ENCODE data around the gene LTBP4. TPM values are rescaled to one million over a fixed set of nuclear protein-coding genes. Genes with fewer than 3 reads are reported as not detected.
A peak's percentile ranks its signal among the peaks of the same experiment; 100 is the strongest.

The LTBP4 gene
- total RNA-seq, 1 experiment from 2014 or later, result 4.7 TPM

- peak; percentile 85 for DNase-seq (ENCODE audit: low spot score)
Observed at GRCh38 chr19:40662925-40663694, 61.9 kb downstream of the LTBP4 start.

- DNase-seq (ENCODE audit: low spot score), result no peak
Observed at GRCh38 chr19:40663695-40664692, 62.8 kb downstream of the LTBP4 start.

GRCh38 chr19:40666803-40667438, 65.8 kb downstream of the LTBP4 start:
- no peak for DNase-seq (ENCODE audit: low spot score)

- DNase-seq (ENCODE audit: low spot score), result no peak
Observed at GRCh38 chr19:40667602-40668001, 66.4 kb downstream of the LTBP4 start.

GRCh38 chr19:40668991-40669614, 67.9 kb downstream of the LTBP4 start:
- no peak for DNase-seq (ENCODE audit: low spot score)

- DNase-seq (ENCODE audit: low spot score), result no peak
Observed at GRCh38 chr19:40671404-40671803, 70.2 kb downstream of the LTBP4 start.

- no peak for DNase-seq (ENCODE audit: low spot score)
Observed at GRCh38 chr19:40672038-40672437, 70.9 kb downstream of the LTBP4 start.

GRCh38 chr19:40672573-40673299, 71.6 kb downstream of the LTBP4 start:
- DNase-seq (ENCODE audit: low spot score), result no peak

GRCh38 chr19:40673397-40673796, 72.2 kb downstream of the LTBP4 start:
- DNase-seq (ENCODE audit: low spot score), result no peak

- no peak for DNase-seq (ENCODE audit: low spot score)
Observed at GRCh38 chr19:40674291-40674690, 73.1 kb downstream of the LTBP4 start.

- DNase-seq (ENCODE audit: low spot score), result no peak
Observed at GRCh38 chr19:40677156-40677555, 76.0 kb downstream of the LTBP4 start.

Other genes starting within 250 kb of the LTBP4 start
- gene HIPK4, start 211.2 kb upstream of the LTBP4 start, total RNA-seq (2014; rRNA removed; shearing (Covaris generic)), result not detected in 2 replicates
- gene PRX, start 188.0 kb upstream of the LTBP4 start, total RNA-seq (2014; rRNA removed; shearing (Covaris generic)), result 0.77 and 1.2 TPM in 2 replicates
- gene SERTAD1, start 175.4 kb upstream of the LTBP4 start, total RNA-seq (2014; rRNA removed; shearing (Covaris generic)), result 14.8 and 15.4 TPM in 2 replicates
- 21.3 and 21.4 TPM in 2 replicates for gene SERTAD3, start 157.0 kb upstream of the LTBP4 start, total RNA-seq (2014; rRNA removed; shearing (Covaris generic))
- 433 and 572 TPM in 2 replicates for gene BLVRB, start 135.6 kb upstream of the LTBP4 start, total RNA-seq (2014; rRNA removed; shearing (Covaris generic))
- gene SPTBN4, start 134.4 kb upstream of the LTBP4 start, total RNA-seq (2014; rRNA removed; shearing (Covaris generic)), result 0.23 and 0.56 TPM in 2 replicates
- 26.6 and 30.9 TPM in 2 replicates for gene SHKBP1, start 24.5 kb upstream of the LTBP4 start, total RNA-seq (2014; rRNA removed; shearing (Covaris generic))
- 18.4 TPM in 2 replicates for gene NUMBL, start 89.3 kb downstream of the LTBP4 start, total RNA-seq (2014; rRNA removed; shearing (Covaris generic))
- gene COQ8B, start 115.5 kb downstream of the LTBP4 start, total RNA-seq (2014; rRNA removed; shearing (Covaris generic)), result 11.9 and 19.1 TPM in 2 replicates
- gene ITPKC, start 115.7 kb downstream of the LTBP4 start, total RNA-seq (2014; rRNA removed; shearing (Covaris generic)), result 4.0 and 5.1 TPM in 2 replicates
- gene ACTMAP, start 149.1 kb downstream of the LTBP4 start, total RNA-seq (2014; rRNA removed; shearing (Covaris generic)), result 0.21 and 0.39 TPM in 2 replicates
- gene SNRPA, start 149.8 kb downstream of the LTBP4 start, total RNA-seq (2014; rRNA removed; shearing (Covaris generic)), result 42.3 and 71.7 TPM in 2 replicates
- 1.1 TPM in 1 of 2 replicates, not detected in the other for gene MIA, start 174.2 kb downstream of the LTBP4 start, total RNA-seq (2014; rRNA removed; shearing (Covaris generic))
- gene RAB4B, start 176.9 kb downstream of the LTBP4 start, total RNA-seq (2014; rRNA removed; shearing (Covaris generic)), result 15.9 and 18.8 TPM in 2 replicates
- 25.7 and 30.5 TPM in 2 replicates for gene EGLN2, start 197.8 kb downstream of the LTBP4 start, total RNA-seq (2014; rRNA removed; shearing (Covaris generic))
- not detected in 2 replicates for gene CYP2A6, start 249.1 kb downstream of the LTBP4 start, total RNA-seq (2014; rRNA removed; shearing (Covaris generic))